HL-60 (cell line): ENCODE measurements around the gene EIF4E2.

Source experiments
- DNase-seq, 2 experiments: peaks; one replicate each; pipeline ENCODE4 v3.0.0-alpha.2; 2010 to 2020; ENCODE audit warnings: low read depth in 1 of 2, low spot score in 1 of 2
- H3K27ac ChIP-seq: fragments of 250-450 bp; sonication (Bioruptor Pico); replicated peaks from 2 replicates; pipeline ENCODE4 v1.5.1; 2020; ENCODE audit warnings: mild to moderate bottlenecking, moderate library complexity
- H3K27me3 ChIP-seq: fragments of 250-450 bp; sonication (Bioruptor Pico); 2 replicates; pipeline ENCODE4 v1.5.1; 2021; ENCODE audit warnings: mild to moderate bottlenecking, moderate library complexity; ENCODE audit not compliant: insufficient read depth, poor library complexity, severe bottlenecking
- H3K4me3 ChIP-seq: replicated peaks from 2 replicates; pipeline ENCODE4 v1.5.1; 2011; ENCODE audit warnings: mild to moderate bottlenecking, control low read depth, low read length; ENCODE audit not compliant: insufficient read depth
- CTCF ChIP-seq: IDR thresholded peaks from one replicate; pipeline ENCODE4 v1.5.1; 2011; ENCODE audit warnings: low read length, control low read depth, inconsistent platforms; ENCODE audit not compliant: insufficient read depth
- GABPA ChIP-seq: IDR thresholded peaks from 2 replicates; pipeline ENCODE4 v1.6.1; 2012; ENCODE audit warnings: low read depth
- POLR2AphosphoS5 ChIP-seq: IDR thresholded peaks from 2 replicates; pipeline ENCODE4 v1.6.1; 2012; ENCODE audit warnings: low read depth
- REST ChIP-seq: IDR thresholded peaks from 2 replicates; pipeline ENCODE4 v1.6.1; 2012; ENCODE audit warnings: low read depth; ENCODE audit not compliant: insufficient replicate concordance
- SPI1 ChIP-seq: IDR thresholded peaks from 2 replicates; pipeline ENCODE4 v1.6.1; 2012; ENCODE audit warnings: low read depth, mild to moderate bottlenecking, borderline replicate concordance

EIF4E2 gene

DNA sequence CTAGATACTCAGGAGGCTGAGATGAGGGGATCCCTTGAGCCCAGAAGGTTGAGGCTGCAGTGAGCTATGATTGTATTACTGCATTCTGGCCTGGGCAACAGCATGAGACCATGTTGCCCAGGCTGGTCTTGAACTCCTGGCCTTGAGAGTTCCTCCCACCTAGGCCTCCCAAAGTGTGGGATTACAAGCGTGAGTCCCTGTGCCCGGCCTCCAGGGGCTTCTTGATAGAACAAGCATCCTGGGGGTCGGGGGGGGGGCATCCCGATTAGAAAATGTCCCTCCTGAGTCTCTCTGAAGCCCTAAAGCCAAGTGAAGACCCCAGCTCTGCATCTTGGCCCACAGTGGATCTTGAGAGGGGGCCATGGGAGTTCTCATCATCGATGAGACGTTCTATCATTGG lies 60.6 kb downstream of the EIF4E2 start:
- no peak overlapping the region for H3K4me3 ChIP-seq
- H3K27ac ChIP-seq = no peak overlapping the region
- H3K27me3 ChIP-seq = no peaks in the 10 kb centered on the region
- no peak for DNase-seq
- TF ChIP-seq SPI1 (no peak), REST (no peak), GABPA (no peak), POLR2AphosphoS5 (no peak)

DNA sequence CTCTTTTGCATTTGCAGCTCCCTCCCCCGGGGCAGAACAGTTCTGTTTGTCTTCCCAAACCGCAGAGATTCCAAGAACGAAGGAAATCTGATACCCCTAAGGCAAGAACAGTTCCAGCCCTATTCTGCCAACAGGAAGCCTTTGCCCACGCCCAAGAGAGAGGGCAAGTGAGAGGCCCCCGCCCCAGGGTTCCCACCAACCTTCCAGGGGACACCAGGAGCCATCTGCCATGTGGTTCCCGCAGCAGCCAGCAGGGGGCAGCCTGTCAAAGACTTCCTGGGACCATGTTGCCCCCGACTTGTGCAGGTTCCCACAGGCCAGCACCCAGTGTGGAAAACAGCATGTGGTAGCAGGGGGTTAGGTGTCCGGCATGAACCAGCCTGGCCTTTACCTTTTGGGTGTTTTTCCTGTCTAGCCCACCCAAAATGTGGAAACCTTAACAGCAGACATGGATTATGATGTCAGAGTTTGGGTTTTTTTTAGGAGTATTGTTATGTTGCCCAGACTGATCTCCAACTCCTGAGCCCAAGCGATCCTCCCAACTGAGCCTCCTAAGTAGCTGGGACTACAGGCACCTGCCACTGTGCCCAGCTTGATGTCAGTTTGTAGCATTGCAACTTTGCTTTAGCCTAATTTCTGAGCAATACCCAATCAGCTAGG lies 61.2 kb downstream of the EIF4E2 start:
- Histone ChIP-seq H3K27ac (no peak overlapping the region), H3K27me3 (no peaks in the 10 kb centered on the region), H3K4me3 (no peak overlapping the region)
- peak in 1 of 2 experiments; percentile 49 for DNase-seq
- TF ChIP-seq CTCF (peak; percentile 55), SPI1 (no peak)

DNA sequence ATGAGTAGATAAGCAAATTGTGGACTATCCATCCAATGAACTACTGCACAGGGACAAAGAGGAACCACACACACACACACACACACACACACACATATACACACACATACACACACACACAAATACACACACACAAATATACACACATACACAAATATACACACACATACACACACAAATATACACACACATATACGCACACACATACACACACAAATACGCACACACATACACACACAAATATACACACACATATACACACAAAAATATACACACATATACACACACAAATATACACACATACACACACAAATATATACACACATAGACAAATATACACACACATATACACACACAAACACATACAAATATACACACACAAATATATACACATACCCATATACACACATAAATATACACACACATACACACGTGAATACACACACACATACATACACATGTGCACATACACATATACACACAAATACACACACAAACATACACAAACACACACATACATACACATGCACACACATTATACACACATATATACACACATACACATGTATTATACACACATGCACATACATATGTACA lies 63.1 kb downstream of the EIF4E2 start:
- TF ChIP-seq SPI1 = no peak
- no peak for TF ChIP-seq POLR2AphosphoS5
- no peak for TF ChIP-seq CTCF
- TF ChIP-seq REST = no peak
- no peak for TF ChIP-seq GABPA

DNA sequence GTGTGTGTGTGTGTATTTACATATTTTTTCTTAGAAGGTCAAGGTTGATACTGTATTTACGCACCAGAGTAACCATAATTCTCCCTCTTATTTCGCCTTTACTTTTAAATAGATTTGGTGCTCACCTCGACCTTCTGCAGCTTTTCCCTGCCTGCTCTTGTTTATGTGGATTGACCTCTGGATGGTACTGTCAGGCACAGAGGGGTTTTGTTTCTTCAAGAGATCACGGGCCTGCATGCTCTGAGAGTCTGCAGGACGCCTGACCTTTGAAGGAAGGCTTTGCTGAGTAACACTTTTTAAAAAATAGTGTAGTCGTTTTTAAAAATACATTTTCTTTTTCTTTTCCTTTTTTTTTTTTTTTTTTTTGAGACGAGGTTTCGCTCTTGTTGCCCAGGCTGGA lies 64.8 kb downstream of the EIF4E2 start:
- Histone ChIP-seq H3K27ac (no peak overlapping the region), H3K27me3 (no peaks in the 10 kb centered on the region), H3K4me3 (no peak overlapping the region)
- no peak for TF ChIP-seq SPI1
- no peak for TF ChIP-seq GABPA
- TF ChIP-seq POLR2AphosphoS5 = no peak
- no peak for TF ChIP-seq REST
- no peak for TF ChIP-seq CTCF
- DNase-seq = no peak

More for the DNA sequence above, 63.1 kb downstream of the EIF4E2 start:
- Histone ChIP-seq H3K4me3 (no peak overlapping the region), H3K27me3 (no peaks in the 10 kb centered on the region), H3K27ac (no peak overlapping the region)
- DNase-seq = no peak
